ENCODE data around the gene GIGYF2. TPM values are rescaled to one million over a fixed set of nuclear protein-coding genes. Genes with fewer than 3 reads are reported as not detected.

Gene GIGYF2
- total and polyA plus RNA-seq, 2 of the 13 experiments (the other 11 are each of a cell fraction or from before 2014, with no cell fraction given): 44.9 to 73.5 TPM

- no peaks in the 10 kb centered on the region for H3K27me3 ChIP-seq (ENCODE audit: control insufficient read depth in 1 of 2, insufficient read depth in 2 of 2, low read length in 2 of 2)
- no peak overlapping the region for H3K4me3 ChIP-seq (replicated peaks in 1 of 3; ENCODE audit: insufficient read depth in 1 of 3, low read depth in 2 of 3, low read length in 3 of 3)
- no peak overlapping the region for H3K27ac ChIP-seq (ENCODE audit: extremely low read length, insufficient read depth, low read length)
- ATAC-seq (no peak), DNase-seq (ENCODE audit: low spot score) (no peak), FAIRE-seq (no peak)
- H3K36me3 ChIP-seq (replicated peaks in 1 of 2; ENCODE audit: control insufficient read depth in 1 of 2, insufficient read depth in 2 of 2, low read length in 2 of 2): no peaks in the 10 kb centered on the region
- in situ Hi-C loops (cut with HindIII; ENCODE audit: extremely low pct_ligation_motif_present, low pct_unique_long_range_greater_than_20kb) (no loop called here), intact Hi-C loops (cut with micrococcal nuclease; ENCODE audit: unreplicated experiment) (no loop called here)
- 78% methylated on average over 7 of the region's 7 CpGs for WGBS (ENCODE audit: low lambda C conversion rate)
- H4K20me1 ChIP-seq (ENCODE audit: insufficient read depth, low read length): no peaks in the 10 kb centered on the region
- no peak overlapping the region for H3K9ac ChIP-seq (ENCODE audit: insufficient read depth, low read depth, low read length)
- ChIA-PET CTCF (ENCODE audit: low intra/inter-chr PET ratio, low total read pairs) (no interaction called here), POLR2A (no interaction called here)
- no peaks in the 10 kb centered on the region for H3K4me1 ChIP-seq (ENCODE audit: insufficient read depth, low read length)
- H3K79me2 ChIP-seq (ENCODE audit: insufficient read depth, low read length): no peaks in the 10 kb centered on the region
- no TSS peak for BruUV-seq (replicated peaks)
- TF ChIP-seq PBX2 (CRISPR knock-in tag; IDR thresholded peaks at IDR 0.05) (no peak), MAFK (conservative IDR thresholded peaks at IDR 0.05 in 1 of 2, IDR thresholded peaks at IDR 0.05 in 1 of 2; ENCODE audit: low read length in 2 of 2) (0 out of 4 replicates have a peak, but pooled peaks of 1 of the 2 experiments have one; percentile 3), EHMT2 (IDR thresholded peaks at IDR 0.05; ENCODE audit: borderline replicate concordance, low read depth, low read length) (no peak)
- no peaks in the 10 kb centered on the region for H3K9me3 ChIP-seq (ENCODE audit: low read length)
- H2AFZ ChIP-seq (ENCODE audit: low read length): no peak overlapping the region
- no peak overlapping the region for H3K4me2 ChIP-seq (ENCODE audit: low read depth, low read length)
These were observed 17.1 kb upstream of the GIGYF2 start for GRCh38 chr2:232680006-232680405.

GRCh38 chr2:232681527-232681926 lies 15.6 kb upstream of the GIGYF2 start:
- BruUV-seq (replicated peaks): no TSS peak
- ChIA-PET CTCF (ENCODE audit: low intra/inter-chr PET ratio, low total read pairs) (no interaction called here), POLR2A (no interaction called here)
- Histone ChIP-seq H2AFZ (ENCODE audit: low read length) (no peak overlapping the region), H3K79me2 (ENCODE audit: insufficient read depth, low read length) (no peaks in the 10 kb centered on the region), H3K9ac (ENCODE audit: insufficient read depth, low read depth, low read length) (no peak overlapping the region), H3K27ac (ENCODE audit: extremely low read length, insufficient read depth, low read length) (no peak overlapping the region), H3K4me3 (replicated peaks in 1 of 3; ENCODE audit: insufficient read depth in 1 of 3, low read depth in 2 of 3, low read length in 3 of 3) (no peak overlapping the region), H3K9me3 (ENCODE audit: low read length) (no peaks in the 10 kb centered on the region), H3K27me3 (ENCODE audit: control insufficient read depth in 1 of 2, insufficient read depth in 2 of 2, low read length in 2 of 2) (no peaks in the 10 kb centered on the region), H3K36me3 (replicated peaks in 1 of 2; ENCODE audit: control insufficient read depth in 1 of 2, insufficient read depth in 2 of 2, low read length in 2 of 2) (no peaks in the 10 kb centered on the region), H3K4me1 (ENCODE audit: insufficient read depth, low read length) (no peaks in the 10 kb centered on the region), H3K4me2 (ENCODE audit: low read depth, low read length) (no peak overlapping the region), H4K20me1 (ENCODE audit: insufficient read depth, low read length) (no peaks in the 10 kb centered on the region)
- intact Hi-C loops (cut with micrococcal nuclease; ENCODE audit: unreplicated experiment): no loop called here
- 55% methylated on average over 10 of the region's 10 CpGs for WGBS (ENCODE audit: low lambda C conversion rate)
- DNase-seq (ENCODE audit: low spot score) (no peak), FAIRE-seq (no peak), ATAC-seq (peak; percentile 45)
- in situ Hi-C loops (cut with HindIII; ENCODE audit: extremely low pct_ligation_motif_present, low pct_unique_long_range_greater_than_20kb): no loop called here
- no peak for TF ChIP-seq HOMEZ (CRISPR knock-in tag; IDR thresholded peaks at IDR 0.05; ENCODE audit: low read depth)
- no peak for TF ChIP-seq ZBTB7A (CRISPR knock-in tag; IDR thresholded peaks at IDR 0.05)
- TF ChIP-seq ATF4 (CRISPR knock-in tag; IDR thresholded peaks at IDR 0.05): no peak
- no peak for TF ChIP-seq ZNF629 (CRISPR knock-in tag; conservative IDR thresholded peaks at IDR 0.05)
- no peak for TF ChIP-seq ZXDC (CRISPR knock-in tag; IDR thresholded peaks at IDR 0.05)
- TF ChIP-seq NR0B2 (CRISPR knock-in tag; IDR thresholded peaks at IDR 0.05): no peak
